Measurements from ENCODE around the gene PRKD2.

PRKD2 gene

DNA sequence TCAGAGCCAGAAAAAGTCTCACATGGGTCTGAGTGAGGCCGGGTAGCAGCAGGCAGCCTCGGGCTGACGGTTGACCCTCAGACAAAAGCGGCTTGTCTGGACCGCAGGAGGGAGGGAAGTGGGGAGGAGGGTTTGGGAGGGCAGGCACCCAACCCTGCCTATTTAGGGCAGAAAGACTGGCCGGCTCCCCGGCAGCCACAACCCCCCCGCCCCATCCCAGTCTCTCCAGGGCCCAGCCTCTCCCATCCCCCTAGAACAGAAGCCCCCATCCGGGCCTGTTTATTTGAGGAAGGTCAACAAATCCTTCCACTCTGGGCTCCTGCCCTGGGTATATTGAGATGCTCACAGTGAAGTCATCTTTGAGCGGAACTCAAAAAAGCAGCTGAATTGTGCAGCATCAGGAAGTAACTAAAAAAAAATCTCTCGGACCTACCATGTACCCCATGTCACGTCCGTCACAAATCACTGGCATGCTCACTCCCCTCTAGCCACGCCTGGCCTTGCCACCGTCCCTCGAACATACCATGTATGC, 62.2 kb downstream of the PRKD2 start:
- H3K4me1 Mint-ChIP-seq (ENCODE audit: low read depth): peaks cover 5% of the 10 kb centered on the region
- H3K4me3 Mint-ChIP-seq: no peak overlapping the region
- no peak overlapping the region for H3K27ac Mint-ChIP-seq
- H3K9me3 Mint-ChIP-seq (ENCODE audit: low read depth): no peaks in the 10 kb centered on the region
- H3K36me3 Mint-ChIP-seq: peaks cover 6% of the 10 kb centered on the region
- peaks cover 25% of the 10 kb centered on the region for H3K27me3 Mint-ChIP-seq

DNA sequence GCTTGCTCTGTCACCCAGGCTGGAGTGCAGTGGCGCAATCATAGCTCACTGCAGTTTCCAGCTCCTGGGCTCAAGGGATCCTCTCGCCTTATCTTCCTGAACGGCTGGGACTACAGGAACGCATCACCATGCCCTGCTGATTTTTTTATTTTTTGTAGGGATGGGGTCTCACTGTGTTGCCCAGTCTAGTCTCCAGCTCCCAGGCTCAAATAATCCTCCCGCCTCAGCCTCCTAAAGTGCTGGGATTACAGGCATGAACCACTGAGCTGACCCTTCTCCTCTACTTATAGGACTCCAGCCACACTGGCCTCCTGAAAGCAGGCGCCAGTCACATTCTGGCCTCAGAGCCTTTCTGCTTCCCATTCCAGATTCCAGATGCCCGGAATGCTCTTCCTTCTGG, 66.5 kb downstream of the PRKD2 start:
- no peak overlapping the region for H3K27ac Mint-ChIP-seq
- peaks cover 4% of the 10 kb centered on the region for H3K36me3 Mint-ChIP-seq
- H3K4me1 Mint-ChIP-seq (ENCODE audit: low read depth): peaks cover 9% of the 10 kb centered on the region
- H3K4me3 Mint-ChIP-seq: peak overlapping the region; percentile 17
- H3K27me3 Mint-ChIP-seq: peaks cover 26% of the 10 kb centered on the region
- H3K9me3 Mint-ChIP-seq (ENCODE audit: low read depth): no peaks in the 10 kb centered on the region

DNA sequence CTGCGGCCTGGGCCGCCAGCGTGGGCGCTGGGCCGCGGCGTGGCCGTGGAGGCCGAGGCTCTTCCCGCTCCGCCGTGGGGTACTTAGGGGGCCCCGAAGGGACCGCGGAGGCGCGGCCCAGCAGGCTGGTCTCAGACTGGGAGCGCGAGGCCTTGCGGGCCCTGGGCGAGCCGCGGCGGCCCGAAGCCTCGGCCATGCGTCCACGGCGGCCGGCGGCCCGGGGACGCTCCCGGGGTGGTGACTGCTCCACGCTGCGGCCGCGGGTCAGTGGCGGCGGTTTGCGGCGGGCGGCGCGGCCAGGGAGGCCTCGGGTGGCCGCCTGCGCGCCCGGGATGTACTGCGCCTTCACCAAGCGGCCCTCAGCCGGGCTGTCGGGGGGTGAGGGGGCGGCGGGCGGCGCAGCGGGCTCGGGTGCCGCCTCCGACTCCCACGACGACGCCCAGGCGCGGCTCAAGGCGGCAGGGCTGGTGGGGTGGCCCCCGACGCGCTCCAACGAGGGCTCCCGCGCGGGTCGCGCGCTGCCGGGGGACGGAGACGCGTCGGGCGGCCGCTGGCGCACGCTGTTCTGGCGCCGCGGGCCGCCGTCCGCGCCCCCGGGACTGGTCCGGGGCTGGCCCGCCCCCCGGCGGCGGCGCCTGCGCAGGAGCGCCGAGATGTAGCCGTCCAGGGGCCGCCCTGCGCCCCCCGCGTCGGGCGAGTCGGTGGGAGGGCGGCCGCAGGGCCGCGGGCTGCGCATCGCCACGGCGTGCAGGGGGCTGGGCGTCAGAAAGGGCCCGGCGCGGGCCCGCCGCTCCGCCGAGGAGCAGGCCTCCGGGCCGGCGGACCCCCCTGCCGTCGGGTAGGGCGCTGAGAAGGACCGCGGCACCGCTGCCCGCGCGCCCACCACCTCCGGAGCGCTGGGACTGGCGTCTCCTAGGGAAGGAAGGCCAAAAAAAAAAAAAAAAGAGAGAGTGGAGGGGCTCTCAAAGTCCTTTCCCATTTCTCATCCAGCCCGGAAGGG, 67.7 kb downstream of the PRKD2 start:
- peaks cover 23% of the 10 kb centered on the region for H3K27me3 Mint-ChIP-seq
- peaks cover 2% of the 10 kb centered on the region for H3K36me3 Mint-ChIP-seq
- no peak overlapping the region for H3K27ac Mint-ChIP-seq
- H3K4me1 Mint-ChIP-seq (ENCODE audit: low read depth): peaks cover 9% of the 10 kb centered on the region
- H3K4me3 Mint-ChIP-seq: peak overlapping the region; percentile 38
- no peaks in the 10 kb centered on the region for H3K9me3 Mint-ChIP-seq (ENCODE audit: low read depth)

DNA sequence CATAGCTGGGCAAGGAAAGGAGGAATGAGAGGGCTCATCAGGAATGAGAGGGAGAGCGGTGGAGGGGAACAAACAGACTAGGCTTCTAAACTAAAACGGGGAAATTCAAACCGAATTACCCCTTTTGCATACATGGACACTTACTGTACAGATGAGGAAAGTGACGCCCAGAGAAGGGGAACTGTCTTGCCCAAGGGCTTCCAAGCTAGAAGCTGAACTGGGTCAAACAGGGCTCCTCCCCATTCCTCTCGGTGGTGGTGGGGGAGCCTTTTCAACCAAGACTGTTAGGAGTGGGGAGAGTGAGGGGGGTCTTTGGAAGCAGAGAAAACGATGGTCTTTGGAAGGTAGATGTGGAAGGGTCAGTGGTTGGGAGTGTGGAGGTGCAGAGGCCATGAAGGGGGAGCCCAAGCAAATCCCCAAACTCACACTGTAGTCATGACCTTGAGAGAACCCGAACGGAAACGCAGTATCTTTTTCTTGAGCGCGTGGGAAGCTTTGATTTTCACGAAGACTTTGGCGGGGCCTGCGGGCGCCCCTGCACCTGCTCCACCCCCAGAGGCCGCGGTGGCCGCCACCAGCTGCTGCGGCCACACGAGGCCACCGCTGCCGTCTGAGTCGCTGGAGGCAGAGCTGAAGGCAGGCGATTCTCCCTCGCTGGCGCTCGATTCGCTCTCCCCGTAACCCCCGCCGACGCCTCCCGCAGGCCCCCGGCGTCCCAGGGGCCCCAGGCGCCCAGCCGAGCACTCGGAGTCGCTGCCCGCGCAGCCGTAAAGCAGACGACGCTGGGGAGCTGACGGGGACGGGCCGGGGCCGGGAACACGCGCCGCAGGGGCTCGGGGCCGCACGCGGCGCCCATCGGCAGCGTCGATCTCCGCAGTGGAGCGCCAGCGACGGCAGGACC, 68.6 kb downstream of the PRKD2 start:
- Mint-ChIP-seq H3K27ac (no peak overlapping the region), H3K36me3 (peaks cover 2% of the 10 kb centered on the region), H3K4me3 (peak overlapping the region; percentile 53), H3K4me1 (ENCODE audit: low read depth) (peaks cover 9% of the 10 kb centered on the region), H3K9me3 (ENCODE audit: low read depth) (no peaks in the 10 kb centered on the region), H3K27me3 (peaks cover 23% of the 10 kb centered on the region)

DNA sequence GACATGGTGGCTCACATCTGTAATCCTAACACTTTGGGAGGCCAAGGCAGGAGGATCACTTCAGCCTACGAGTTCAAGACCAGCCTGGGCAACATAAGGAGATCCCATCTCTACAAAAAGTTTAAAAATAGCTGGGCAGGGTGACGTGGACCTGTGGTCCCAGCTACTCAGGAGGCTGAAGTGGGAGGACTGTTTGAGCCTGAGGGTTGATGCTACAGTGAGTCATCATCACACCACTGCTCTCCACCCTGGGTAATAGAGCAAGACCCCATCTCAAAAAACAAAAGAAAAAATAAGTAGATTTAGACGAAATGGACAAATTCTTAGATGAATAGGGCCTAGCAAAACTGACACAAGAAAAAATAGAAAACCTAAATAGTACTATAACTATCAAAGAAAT, 70.5 kb downstream of the PRKD2 start:
- H3K4me3 Mint-ChIP-seq: no peak overlapping the region
- no peak overlapping the region for H3K27ac Mint-ChIP-seq
- H3K4me1 Mint-ChIP-seq (ENCODE audit: low read depth): peaks cover 9% of the 10 kb centered on the region
- no peaks in the 10 kb centered on the region for H3K9me3 Mint-ChIP-seq (ENCODE audit: low read depth)
- peaks cover 19% of the 10 kb centered on the region for H3K27me3 Mint-ChIP-seq
- peaks cover 2% of the 10 kb centered on the region for H3K36me3 Mint-ChIP-seq

DNA sequence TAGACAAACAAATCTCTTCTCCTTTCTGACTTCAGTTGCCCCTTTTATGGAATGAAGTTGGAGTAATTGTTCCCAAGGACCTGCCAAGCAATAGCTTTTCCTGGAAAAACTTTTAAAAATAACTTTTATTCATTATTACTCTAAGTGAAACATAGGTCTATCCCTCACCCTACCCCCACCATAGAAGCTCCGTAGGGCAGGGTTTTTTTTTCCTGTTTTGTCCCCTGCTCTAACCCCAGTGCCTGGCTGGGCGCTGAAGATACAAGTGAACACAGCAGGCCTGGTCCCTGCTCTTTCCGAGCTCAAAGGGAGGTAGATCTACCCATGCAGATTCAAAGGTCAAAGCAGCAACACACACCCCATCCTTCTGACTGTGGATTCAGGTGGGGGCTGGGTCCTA, 72.2 kb downstream of the PRKD2 start:
- Mint-ChIP-seq H3K36me3 (peaks cover 2% of the 10 kb centered on the region), H3K4me1 (ENCODE audit: low read depth) (peaks cover 9% of the 10 kb centered on the region), H3K4me3 (no peak overlapping the region), H3K9me3 (ENCODE audit: low read depth) (no peaks in the 10 kb centered on the region), H3K27ac (no peak overlapping the region), H3K27me3 (peaks cover 10% of the 10 kb centered on the region)

DNA sequence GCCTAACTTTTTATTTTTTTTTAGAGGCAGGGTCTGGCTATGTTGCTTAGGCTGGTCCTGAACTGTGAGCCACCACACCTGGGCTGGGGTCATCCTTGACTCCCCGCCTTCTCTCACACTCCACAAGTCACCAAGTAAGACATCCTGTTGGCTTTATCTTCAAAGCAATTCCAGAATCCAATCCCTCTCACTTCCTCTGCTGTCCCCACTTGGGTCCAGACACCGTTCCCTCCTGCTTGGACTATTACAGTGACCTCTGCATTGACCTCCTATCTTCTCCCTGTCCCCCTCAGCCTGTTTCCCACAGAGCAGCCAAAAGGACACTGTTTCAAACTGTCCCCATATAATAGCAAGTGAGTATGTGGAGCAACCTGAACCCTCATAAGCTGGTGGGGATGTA, 76.3 kb downstream of the PRKD2 start:
- peaks cover under 1% of the 10 kb centered on the region for H3K27me3 Mint-ChIP-seq
- no peak overlapping the region for H3K27ac Mint-ChIP-seq
- H3K4me3 Mint-ChIP-seq: peak overlapping the region; percentile 59
- peaks cover 6% of the 10 kb centered on the region for H3K4me1 Mint-ChIP-seq (ENCODE audit: low read depth)
- no peaks in the 10 kb centered on the region for H3K9me3 Mint-ChIP-seq (ENCODE audit: low read depth)
- peaks cover under 1% of the 10 kb centered on the region for H3K36me3 Mint-ChIP-seq

DNA sequence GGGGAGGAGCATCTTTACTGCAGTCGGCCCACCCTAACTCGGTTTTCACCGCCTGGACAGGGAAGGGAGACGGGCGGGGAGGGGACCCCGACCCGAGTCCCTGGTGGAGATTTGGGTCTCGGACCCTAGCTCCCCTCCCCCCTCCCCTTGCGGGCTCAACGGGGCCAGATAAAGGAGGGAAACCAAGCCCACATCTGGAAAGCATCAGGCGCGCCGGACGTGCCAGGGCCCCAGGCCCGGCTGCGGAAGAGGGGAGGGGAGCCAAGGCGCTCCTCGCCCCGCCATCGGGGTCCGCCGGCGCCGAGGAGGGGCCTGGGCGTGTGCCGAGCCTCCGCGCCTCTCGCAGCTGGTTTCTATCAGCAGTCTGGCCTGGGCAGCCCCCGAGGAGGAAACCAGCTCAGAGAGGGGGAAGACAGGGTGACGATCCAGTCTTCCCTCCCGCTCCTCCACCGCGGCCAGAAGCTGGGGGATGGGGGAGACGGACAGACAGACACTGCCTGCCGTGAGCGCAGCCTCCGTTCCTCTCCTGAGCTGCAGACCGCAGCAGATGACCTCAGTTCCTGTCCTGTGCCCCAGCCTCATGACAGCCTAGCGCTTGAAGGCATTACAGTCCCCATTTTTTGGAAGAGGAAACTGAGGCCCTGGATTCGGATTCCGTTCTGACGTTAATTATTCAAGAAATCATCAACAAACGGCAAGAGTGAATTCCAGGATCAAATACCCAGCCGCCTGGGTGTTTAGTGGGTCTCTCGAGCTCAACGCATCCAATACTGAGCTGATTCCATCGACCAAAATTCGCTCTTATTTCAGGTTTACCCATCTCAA, 77.3 kb downstream of the PRKD2 start:
- Mint-ChIP-seq H3K4me1 (ENCODE audit: low read depth) (peaks cover 10% of the 10 kb centered on the region), H3K4me3 (no peak overlapping the region), H3K9me3 (ENCODE audit: low read depth) (no peaks in the 10 kb centered on the region), H3K27me3 (no peaks in the 10 kb centered on the region), H3K36me3 (no peaks in the 10 kb centered on the region), H3K27ac (no peak overlapping the region)

DNA sequence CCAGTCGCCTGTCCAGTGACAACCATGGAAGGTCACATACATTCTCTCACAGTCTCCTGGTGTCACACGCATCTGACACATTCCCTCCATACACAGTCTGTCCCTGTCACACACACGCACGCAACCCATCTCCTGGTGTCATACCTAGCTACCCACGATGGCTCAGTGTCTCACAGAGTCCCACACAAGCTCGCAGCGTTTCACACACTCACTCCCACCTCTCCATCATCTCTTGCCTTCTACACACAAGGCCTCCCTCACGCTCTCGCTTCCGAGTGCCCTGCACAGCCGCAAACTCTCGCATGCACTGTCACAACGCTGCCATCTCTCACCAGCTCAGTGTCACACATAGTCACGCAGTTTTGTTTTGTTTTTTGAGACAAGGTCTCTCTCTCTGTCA, 79.7 kb downstream of the PRKD2 start:
- Mint-ChIP-seq H3K9me3 (ENCODE audit: low read depth) (no peaks in the 10 kb centered on the region), H3K27ac (no peak overlapping the region), H3K4me3 (no peak overlapping the region), H3K36me3 (no peaks in the 10 kb centered on the region), H3K4me1 (ENCODE audit: low read depth) (peaks cover 22% of the 10 kb centered on the region), H3K27me3 (no peaks in the 10 kb centered on the region)

DNA sequence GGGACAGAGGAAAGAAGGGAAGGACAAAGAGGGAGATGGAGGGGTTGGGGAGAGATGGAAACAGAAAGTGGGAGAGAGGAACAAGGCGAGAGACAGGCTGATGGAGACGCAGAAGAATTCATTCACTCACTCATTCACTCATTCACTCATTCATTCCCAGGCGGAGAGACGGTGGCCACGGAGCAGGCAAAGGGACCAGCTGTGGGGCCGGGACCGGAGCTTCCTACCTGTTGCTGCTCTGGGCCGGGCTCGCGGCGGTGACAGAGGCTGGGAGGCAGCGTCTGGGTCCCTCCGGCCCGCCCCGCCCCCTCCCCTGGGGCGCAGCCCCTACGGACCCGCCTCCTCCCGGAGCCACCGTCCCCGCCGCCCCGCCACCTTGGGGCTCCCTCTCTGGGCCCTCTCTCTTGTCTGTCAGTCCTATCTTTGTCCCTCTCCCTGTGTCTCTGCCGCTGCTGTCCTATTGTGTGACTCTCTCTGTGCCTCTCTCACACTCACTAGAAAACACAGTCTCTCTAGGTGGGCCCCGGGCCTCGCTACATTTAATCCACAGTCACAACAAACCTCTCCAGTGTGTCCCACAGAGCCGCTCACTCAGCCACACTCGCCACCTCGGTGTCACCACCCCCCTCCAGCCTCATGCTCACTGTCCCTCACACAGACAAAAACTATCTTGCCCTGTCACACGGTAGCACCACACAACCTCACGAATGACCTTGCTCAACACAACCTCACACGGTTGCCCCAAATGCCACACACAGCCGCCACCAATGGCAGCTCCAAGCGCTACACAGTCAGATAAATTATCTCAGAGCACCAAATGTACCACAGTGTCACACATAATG, 80.8 kb downstream of the PRKD2 start, which contains the start of gene GNG8:
Gene GNG8, minus strand, starts transcription at position 283 of the 842 bp plus-strand sequence. CDS start 1,520 bp downstream, outside the sequence.
- H3K4me3 Mint-ChIP-seq: peak within 1 kb of the TSS; percentile 74
- H3K27ac Mint-ChIP-seq: no peak within 1 kb of the TSS
- no peaks in the 10 kb centered on the region for H3K27me3 Mint-ChIP-seq
- H3K4me1 Mint-ChIP-seq (ENCODE audit: low read depth): peaks cover 22% of the 10 kb centered on the region
- no peaks in the 10 kb centered on the region for H3K36me3 Mint-ChIP-seq
- H3K9me3 Mint-ChIP-seq (ENCODE audit: low read depth): no peaks in the 10 kb centered on the region

DNA sequence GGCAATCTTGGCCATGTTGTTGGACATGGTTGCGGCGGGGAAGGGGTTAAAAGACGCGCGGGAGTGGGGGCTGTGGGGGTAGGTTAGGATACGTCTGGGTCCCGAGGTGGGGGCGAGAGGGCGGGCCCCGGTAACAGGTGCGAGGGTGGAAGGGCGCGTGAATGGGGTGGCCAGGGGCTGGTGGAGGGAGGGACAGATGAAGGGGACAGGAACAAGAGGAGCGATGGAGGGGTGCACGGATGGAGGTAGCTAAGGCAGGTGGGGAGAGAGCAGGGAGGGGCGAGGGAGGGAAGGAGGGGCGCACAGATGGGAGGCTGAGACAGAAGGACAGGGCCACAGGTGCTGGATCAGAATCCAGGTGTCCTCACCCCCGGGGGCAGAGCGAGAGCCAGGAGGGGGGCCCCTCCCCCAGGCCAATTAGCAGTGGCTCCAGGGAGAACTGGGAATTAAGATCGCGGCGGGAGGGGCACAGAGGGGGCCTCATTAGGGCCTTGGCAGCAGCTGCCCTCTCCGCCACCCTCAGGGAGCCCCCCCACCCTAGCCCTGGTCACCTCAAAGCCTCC, 82.2 kb downstream of the PRKD2 start:
- Mint-ChIP-seq H3K27ac (no peak overlapping the region), H3K36me3 (no peaks in the 10 kb centered on the region), H3K4me1 (ENCODE audit: low read depth) (peaks cover 19% of the 10 kb centered on the region), H3K27me3 (no peaks in the 10 kb centered on the region), H3K4me3 (peak overlapping the region; percentile 40), H3K9me3 (ENCODE audit: low read depth) (no peaks in the 10 kb centered on the region)

DNA sequence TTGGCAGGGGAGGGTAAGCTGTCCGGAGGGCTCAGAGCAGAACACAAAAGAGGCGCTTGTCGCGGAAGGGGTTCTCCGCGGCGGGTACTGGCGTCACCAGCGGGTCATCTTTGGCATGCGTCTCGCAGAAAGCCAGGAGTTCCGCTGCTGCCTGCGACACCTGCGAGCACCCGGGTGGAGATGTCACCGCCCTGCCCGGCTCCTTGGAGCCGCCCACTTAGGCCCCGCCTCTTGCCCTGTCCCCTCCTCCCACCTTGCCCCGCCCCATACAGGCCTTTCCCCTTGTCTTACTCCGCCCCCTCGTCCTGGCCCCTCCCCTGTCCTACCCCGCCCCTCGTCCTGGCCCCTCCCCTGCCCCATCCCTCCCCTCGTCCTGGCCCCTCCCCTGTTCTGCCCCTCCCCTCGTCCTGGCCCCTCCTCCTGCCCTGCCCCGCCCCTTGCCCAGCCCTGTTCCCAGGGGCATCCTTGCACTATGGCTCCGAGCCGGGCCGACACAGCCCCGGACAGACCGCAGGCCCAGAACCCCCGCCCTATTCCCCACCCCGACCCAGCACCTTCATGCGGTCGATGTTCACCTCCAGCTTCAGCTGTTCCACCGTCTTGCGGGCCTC, 82.8 kb downstream of the PRKD2 start:
- H3K27ac Mint-ChIP-seq: peak overlapping the region; percentile 19
- H3K9me3 Mint-ChIP-seq (ENCODE audit: low read depth): no peaks in the 10 kb centered on the region
- H3K27me3 Mint-ChIP-seq: no peaks in the 10 kb centered on the region
- H3K4me3 Mint-ChIP-seq: peak overlapping the region; percentile 86
- no peaks in the 10 kb centered on the region for H3K36me3 Mint-ChIP-seq
- H3K4me1 Mint-ChIP-seq (ENCODE audit: low read depth): peaks cover 18% of the 10 kb centered on the region

DNA sequence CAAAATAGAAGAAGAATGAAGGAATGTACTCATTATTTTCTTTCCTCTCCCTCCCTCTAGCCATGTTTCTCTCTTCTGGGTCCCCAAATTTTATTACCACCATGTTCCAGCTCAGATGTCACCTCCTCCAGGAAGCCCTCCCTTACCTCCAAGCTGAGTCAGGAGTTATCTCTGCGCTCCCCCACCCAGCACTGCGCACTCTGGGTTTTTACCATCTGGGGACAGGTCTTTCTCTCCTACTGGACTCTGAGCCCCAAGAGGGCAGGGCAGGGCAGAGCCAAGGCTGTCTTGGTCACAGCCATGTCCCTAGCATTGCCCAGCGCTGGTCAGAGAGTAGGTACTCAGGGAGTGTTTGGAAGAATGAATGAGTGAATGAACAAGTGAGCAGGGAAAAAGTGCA, 83.8 kb downstream of the PRKD2 start:
- H3K27ac Mint-ChIP-seq: peak overlapping the region; percentile 61

More for the DNA sequence above, 83.8 kb downstream of the PRKD2 start:
- Mint-ChIP-seq H3K4me3 (peak overlapping the region; percentile 86), H3K36me3 (no peaks in the 10 kb centered on the region), H3K27me3 (no peaks in the 10 kb centered on the region), H3K4me1 (ENCODE audit: low read depth) (peaks cover 22% of the 10 kb centered on the region), H3K9me3 (ENCODE audit: low read depth) (no peaks in the 10 kb centered on the region)
